ENCODE results near the gene HOXA9.

HOXA9 gene

GRCh38 chr7:27142580-27143022 is 22.7 kb downstream of the HOXA9 start:
- no peak for DNase-seq (ENCODE audit: low read depth, low spot score)

GRCh38 chr7:27141923-27142579 is 23.3 kb downstream of the HOXA9 start:
- no peak for DNase-seq (ENCODE audit: low read depth, low spot score)

- no peak for DNase-seq (ENCODE audit: low read depth, low spot score)
Observed at GRCh38 chr7:27141137-27141922, 24.0 kb downstream of the HOXA9 start.

GRCh38 chr7:27140126-27140857 is 25.0 kb downstream of the HOXA9 start:
- DNase-seq (ENCODE audit: low read depth, low spot score) = no peak

GRCh38 chr7:27139334-27140125 is 25.8 kb downstream of the HOXA9 start:
- DNase-seq (ENCODE audit: low read depth, low spot score) = no peak

GRCh38 chr7:27138985-27139333 is 26.4 kb downstream of the HOXA9 start:
- DNase-seq (ENCODE audit: low read depth, low spot score) = no peak

- DNase-seq (ENCODE audit: low read depth, low spot score) = no peak
Observed at GRCh38 chr7:27138472-27138871, 26.9 kb downstream of the HOXA9 start.

GRCh38 chr7:27137640-27138315 is 27.6 kb downstream of the HOXA9 start:
- no peak for DNase-seq (ENCODE audit: low read depth, low spot score)

- DNase-seq (ENCODE audit: low read depth, low spot score) = no peak
Observed at GRCh38 chr7:27134392-27134791, 30.9 kb downstream of the HOXA9 start.

- DNase-seq (ENCODE audit: low read depth, low spot score) = no peak
Observed at GRCh38 chr7:27133409-27134231, 31.7 kb downstream of the HOXA9 start.

- DNase-seq (ENCODE audit: low read depth, low spot score) = no peak
Observed at GRCh38 chr7:27132978-27133377, 32.4 kb downstream of the HOXA9 start.

GRCh38 chr7:27132214-27132613 is 33.1 kb downstream of the HOXA9 start:
- DNase-seq (ENCODE audit: low read depth, low spot score) = no peak

- no peak for DNase-seq (ENCODE audit: low read depth, low spot score)
Observed at GRCh38 chr7:27131390-27131819, 33.9 kb downstream of the HOXA9 start.

GRCh38 chr7:27130540-27131389 is 34.6 kb downstream of the HOXA9 start, which contains the start of gene HOXA4:
Gene HOXA4 (minus strand): TSS chr7:27130757. CDS start chr7:27130733, 24 bp downstream.
- DNase-seq (ENCODE audit: low read depth, low spot score) = peak; percentile 59

- DNase-seq (ENCODE audit: low read depth, low spot score) = no peak
Observed at GRCh38 chr7:27129729-27130539, 35.4 kb downstream of the HOXA9 start.

GRCh38 chr7:27128776-27129728 is 36.3 kb downstream of the HOXA9 start:
- no peak for DNase-seq (ENCODE audit: low read depth, low spot score)

- DNase-seq (ENCODE audit: low read depth, low spot score) = no peak
Observed at GRCh38 chr7:27128034-27128433, 37.3 kb downstream of the HOXA9 start.

All from activated naive CD8-positive, alpha-beta T cell treated with anti-CD3 and anti-CD28 coated beads, Interleukin-2, amount 50 U/mL, for 16 hours (primary cell).